SHP77 (cell line): ENCODE results near the gene PAK2.
"Not testable (repeated sequence)": the region's sequence is repeated elsewhere in the genome, so short reads cannot be mapped to it uniquely, and the experiment has no call there.

Experiments used
- DNase-seq, 2 experiments: peaks; one replicate each; lab custom pipeline; 2025; lab: John Stamatoyannopoulos, UW

PAK2 gene

GRCh38 chr3:196736670-196737374, 2.8 kb upstream of the PAK2 start:
- DNase-seq: no peak

GRCh38 chr3:196737655-196738054, 2.0 kb upstream of the PAK2 start:
- DNase-seq: no peak

GRCh38 chr3:196740481-196741248, 1.0 kb downstream of the PAK2 start:
- DNase-seq: no peak

- no peak for DNase-seq
Observed at GRCh38 chr3:196741249-196741889, 1.7 kb downstream of the PAK2 start.

- DNase-seq: not testable (repeated sequence)
Observed at GRCh38 chr3:196743569-196743968, 3.9 kb downstream of the PAK2 start.

GRCh38 chr3:196749125-196749524, 9.5 kb downstream of the PAK2 start:
- no peak for DNase-seq

GRCh38 chr3:196753201-196753600, 13.5 kb downstream of the PAK2 start:
- no peak for DNase-seq

- no peak for DNase-seq
Observed at GRCh38 chr3:196754091-196754981, 14.7 kb downstream of the PAK2 start.

GRCh38 chr3:196756732-196757131, 17.1 kb downstream of the PAK2 start:
- DNase-seq: no peak

- no peak for DNase-seq
Observed at GRCh38 chr3:196757876-196758739, 18.5 kb downstream of the PAK2 start.

GRCh38 chr3:196763179-196763578, 23.5 kb downstream of the PAK2 start:
- no peak for DNase-seq

- DNase-seq: no peak
Observed at GRCh38 chr3:196765454-196765853, 25.8 kb downstream of the PAK2 start.

GRCh38 chr3:196771067-196771466, 31.4 kb downstream of the PAK2 start:
- no peak for DNase-seq

GRCh38 chr3:196772102-196772501, 32.4 kb downstream of the PAK2 start:
- DNase-seq: no peak

GRCh38 chr3:196772897-196773296, 33.2 kb downstream of the PAK2 start:
- DNase-seq: no peak

GRCh38 chr3:196774191-196774820, 34.6 kb downstream of the PAK2 start:
- no peak for DNase-seq

GRCh38 chr3:196774848-196775422, 35.3 kb downstream of the PAK2 start:
- no peak for DNase-seq

- no peak for DNase-seq
Observed at GRCh38 chr3:196775938-196776337, 36.3 kb downstream of the PAK2 start.

- no peak for DNase-seq
Observed at GRCh38 chr3:196777836-196778235, 38.2 kb downstream of the PAK2 start.

- DNase-seq: no peak
Observed at GRCh38 chr3:196778755-196779154, 39.1 kb downstream of the PAK2 start.
